HG03460 (cell line): ENCODE results near the gene TBATA.

ENCODE experiments used
- ATAC-seq: cut with Tn5 transposase; IDR thresholded peaks from one replicate; pipeline ENCODE4 v1.9.1; 2021; ENCODE audit not compliant: unreplicated experiment

The TBATA gene

GRCh38 chr10:70809011-70809611 lies 23.9 kb upstream of the TBATA start:
- no peak for ATAC-seq

- no peak for ATAC-seq
Observed at GRCh38 chr10:70807556-70807955, 22.4 kb upstream of the TBATA start.

- no peak for ATAC-seq
Observed at GRCh38 chr10:70806841-70807240, 21.7 kb upstream of the TBATA start.

GRCh38 chr10:70805619-70806215 lies 20.5 kb upstream of the TBATA start:
- ATAC-seq, result no peak

GRCh38 chr10:70804421-70804808 lies 19.2 kb upstream of the TBATA start:
- no peak for ATAC-seq

GRCh38 chr10:70803775-70804420 lies 18.7 kb upstream of the TBATA start:
- ATAC-seq, result no peak

GRCh38 chr10:70801854-70802253 lies 16.7 kb upstream of the TBATA start:
- ATAC-seq, result no peak

GRCh38 chr10:70799124-70799523 lies 13.9 kb upstream of the TBATA start:
- ATAC-seq, result no peak

- ATAC-seq, result no peak
Observed at GRCh38 chr10:70797840-70798239, 12.7 kb upstream of the TBATA start.

GRCh38 chr10:70795613-70796012 lies 10.4 kb upstream of the TBATA start:
- no peak for ATAC-seq

GRCh38 chr10:70791386-70792039 lies 6.3 kb upstream of the TBATA start:
- ATAC-seq, result no peak

GRCh38 chr10:70786799-70787415 lies 1.7 kb upstream of the TBATA start:
- ATAC-seq, result no peak

GRCh38 chr10:70784471-70784870 lies 706 bp downstream of the TBATA start:
- no peak for ATAC-seq

GRCh38 chr10:70784016-70784415 lies 1.2 kb downstream of the TBATA start:
- ATAC-seq, result no peak

GRCh38 chr10:70782746-70783680 lies 2.2 kb downstream of the TBATA start:
- no peak for ATAC-seq

GRCh38 chr10:70782086-70782745 lies 3.0 kb downstream of the TBATA start:
- no peak for ATAC-seq

- ATAC-seq, result no peak
Observed at GRCh38 chr10:70781461-70782051, 3.6 kb downstream of the TBATA start.

- no peak for ATAC-seq
Observed at GRCh38 chr10:70780772-70781171, 4.4 kb downstream of the TBATA start.

- ATAC-seq, result no peak
Observed at GRCh38 chr10:70780370-70780760, 4.8 kb downstream of the TBATA start.
